Measurements from ENCODE around the gene MYO9B. TPM values are rescaled to one million over a fixed set of nuclear protein-coding genes. Genes with fewer than 3 reads are reported as not detected.
"Not testable (repeated sequence)": the region's sequence is repeated elsewhere in the genome, so short reads cannot be mapped to it uniquely, and the experiment has no call there.

The MYO9B gene
- total RNA-seq, 1 donor from 2014 or later: 205 TPM

GRCh38 chr19:17104679-17105078 is 29.1 kb downstream of the MYO9B start:
- ATAC-seq: no peak
- Histone ChIP-seq H3K27ac (no peak overlapping the region), H3K4me3 (no peak overlapping the region), H3K27me3 (ENCODE audit: low read depth) (no peaks in the 10 kb centered on the region), H3K36me3 (peaks cover 43% of the 10 kb centered on the region), H3K9me3 (no peaks in the 10 kb centered on the region), H3K4me1 (peaks cover 41% of the 10 kb centered on the region)
- TF ChIP-seq CTCF (IDR thresholded peaks at IDR 0.05): no peak
- DNase-seq: no peak
- intact Hi-C loops (cut with DNase I): no loop called here

GRCh38 chr19:17105556-17105955 is 30.0 kb downstream of the MYO9B start:
- no peak for DNase-seq
- Histone ChIP-seq H3K4me3 (no peak overlapping the region), H3K9me3 (no peaks in the 10 kb centered on the region), H3K4me1 (peaks cover 47% of the 10 kb centered on the region), H3K27ac (no peak overlapping the region), H3K36me3 (peaks cover 52% of the 10 kb centered on the region), H3K27me3 (ENCODE audit: low read depth) (no peaks in the 10 kb centered on the region)
- no peak for ATAC-seq
- no peak for TF ChIP-seq CTCF (IDR thresholded peaks at IDR 0.05)
- intact Hi-C loops (cut with DNase I): no loop called here

GRCh38 chr19:17106964-17107363 is 31.4 kb downstream of the MYO9B start:
- not testable (repeated sequence) for ATAC-seq, H3K4me3 ChIP-seq
- H3K36me3 ChIP-seq: peaks cover 52% of the 10 kb centered on the region

GRCh38 chr19:17107546-17108452 is 32.2 kb downstream of the MYO9B start:
- no peak for TF ChIP-seq CTCF (IDR thresholded peaks at IDR 0.05)
- H3K27ac ChIP-seq: peak overlapping the region; percentile 43
- peaks cover 44% of the 10 kb centered on the region for H3K36me3 ChIP-seq
- H3K4me3 ChIP-seq: no peak overlapping the region
- no peaks in the 10 kb centered on the region for H3K9me3 ChIP-seq
- no peaks in the 10 kb centered on the region for H3K27me3 ChIP-seq (ENCODE audit: low read depth)
- ATAC-seq (peak; percentile 57 to 72), DNase-seq (peak; percentile 61)
- intact Hi-C loops (cut with DNase I): no loop called here
- H3K4me1 ChIP-seq: peaks cover 69% of the 10 kb centered on the region

More at GRCh38 chr19:17106964-17107363, 31.4 kb downstream of the MYO9B start:
- H3K9me3 ChIP-seq; H3K27ac ChIP-seq; H3K27me3 ChIP-seq (ENCODE audit: low read depth); intact Hi-C loops (cut with DNase I); DNase-seq: not testable (repeated sequence)
- H3K4me1 ChIP-seq: peaks cover 61% of the 10 kb centered on the region

GRCh38 chr19:17108453-17108784 is 32.8 kb downstream of the MYO9B start:
- ATAC-seq (no peak), DNase-seq (no peak)
- Histone ChIP-seq H3K27ac (peak overlapping the region; percentile 43), H3K27me3 (ENCODE audit: low read depth) (no peaks in the 10 kb centered on the region), H3K4me3 (no peak overlapping the region), H3K9me3 (no peaks in the 10 kb centered on the region), H3K4me1 (peaks cover 69% of the 10 kb centered on the region), H3K36me3 (peaks cover 39% of the 10 kb centered on the region)
- TF ChIP-seq CTCF (IDR thresholded peaks at IDR 0.05): no peak
- intact Hi-C loops (cut with DNase I): no loop called here

GRCh38 chr19:17109300-17109699 is 33.7 kb downstream of the MYO9B start:
- peaks cover 69% of the 10 kb centered on the region for H3K4me1 ChIP-seq
- TF ChIP-seq CTCF (IDR thresholded peaks at IDR 0.05): no peak
- peak overlapping the region; percentile 49 for H3K27ac ChIP-seq
- intact Hi-C loops (cut with DNase I): no loop called here
- H3K36me3 ChIP-seq: peaks cover 36% of the 10 kb centered on the region
- peak overlapping the region; percentile 6 for H3K4me3 ChIP-seq
- no peak for DNase-seq
- no peak for ATAC-seq
- H3K9me3 ChIP-seq: no peaks in the 10 kb centered on the region
- H3K27me3 ChIP-seq (ENCODE audit: low read depth): no peaks in the 10 kb centered on the region

Measured in lower lobe of right lung (tissue), 2 donors.